Measurements from ENCODE around the gene MGMT.
A peak's percentile ranks its signal among the peaks of the same experiment; 100 is the strongest.

MGMT gene

GRCh38 chr10:129459762-129460539, 7.1 kb upstream of the MGMT start:
- no peak for DNase-seq

- DNase-seq = no peak
Measured at GRCh38 chr10:129462257-129462795, 4.7 kb upstream of the MGMT start.

GRCh38 chr10:129464251-129464650, 2.8 kb upstream of the MGMT start:
- no peak for DNase-seq

- DNase-seq = no peak
Measured at GRCh38 chr10:129465796-129466702, 992 bp upstream of the MGMT start.

- peak; percentile 15 for DNase-seq
Measured at GRCh38 chr10:129467359-129468064, 471 bp downstream of the MGMT start.

GRCh38 chr10:129468187-129468586, 1.1 kb downstream of the MGMT start:
- no peak for DNase-seq

GRCh38 chr10:129470103-129470851, 3.2 kb downstream of the MGMT start:
- no peak for DNase-seq

GRCh38 chr10:129471447-129472175, 4.6 kb downstream of the MGMT start:
- no peak for DNase-seq

GRCh38 chr10:129472696-129473555, 5.9 kb downstream of the MGMT start:
- DNase-seq = no peak

- DNase-seq = no peak
Measured at GRCh38 chr10:129474642-129475041, 7.6 kb downstream of the MGMT start.

GRCh38 chr10:129476431-129476830, 9.4 kb downstream of the MGMT start:
- DNase-seq = no peak

GRCh38 chr10:129477051-129477450, 10.0 kb downstream of the MGMT start:
- no peak for DNase-seq

- no peak for DNase-seq
Measured at GRCh38 chr10:129481641-129482040, 14.6 kb downstream of the MGMT start.

GRCh38 chr10:129483430-129484010, 16.5 kb downstream of the MGMT start:
- DNase-seq = no peak

- DNase-seq = no peak
Measured at GRCh38 chr10:129486805-129487204, 19.8 kb downstream of the MGMT start.

GRCh38 chr10:129491123-129491734, 24.2 kb downstream of the MGMT start:
- no peak for DNase-seq

- no peak for DNase-seq
Measured at GRCh38 chr10:129494176-129494575, 27.1 kb downstream of the MGMT start.

- DNase-seq = no peak
Measured at GRCh38 chr10:129494740-129495139, 27.7 kb downstream of the MGMT start.

- no peak for DNase-seq
Measured at GRCh38 chr10:129495256-129495655, 28.2 kb downstream of the MGMT start.

GRCh38 chr10:129495698-129496097, 28.7 kb downstream of the MGMT start:
- DNase-seq = no peak
